Activated CD8-positive, alpha-beta memory T cell treated with anti-CD3 and anti-CD28 coated beads, Interleukin-2, amount 50 U/mL, for 1 hour (primary cell): ENCODE measurements around the gene RAB18.
"Not testable (repeated sequence)": the region's sequence is repeated elsewhere in the genome, so short reads cannot be mapped to it uniquely, and the experiment has no call there.

Experiments
- DNase-seq: peaks from one replicate; pipeline ENCODE4 v3.0.0-alpha.2; 2020; ENCODE audit errors: extremely low read depth

RAB18 gene

DNA sequence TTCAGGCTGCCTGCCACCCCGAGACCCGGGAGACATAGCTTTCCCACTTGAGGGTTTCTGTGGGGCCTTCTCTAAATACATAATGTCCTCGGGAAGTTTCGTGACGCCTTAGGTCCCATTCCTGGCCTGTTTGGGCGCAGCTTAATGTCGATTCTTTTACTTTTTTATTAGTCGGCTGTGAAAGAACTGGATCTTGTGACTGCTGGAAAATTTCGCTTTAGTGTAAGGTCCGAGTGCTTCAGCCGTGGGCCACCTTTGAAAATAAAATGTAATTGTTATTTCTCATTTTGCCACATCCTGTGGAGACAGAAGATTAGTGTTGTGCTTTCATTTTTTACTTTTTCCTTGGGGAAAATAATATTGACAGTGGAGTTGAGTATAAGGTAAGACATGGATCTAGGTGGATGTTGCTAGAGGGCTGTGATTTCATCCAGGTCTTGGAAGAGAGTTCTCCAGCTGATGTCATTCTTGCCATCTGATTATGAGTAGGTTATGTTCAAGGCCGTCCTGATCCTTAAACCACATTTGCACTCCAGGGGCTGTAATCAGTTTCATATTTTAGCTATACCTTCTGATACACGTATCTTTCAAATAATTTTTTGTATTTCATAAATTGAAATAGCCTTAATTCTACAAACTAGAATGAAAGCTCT, 830 bp downstream of the RAB18 start:
- DNase-seq: no peak

DNA sequence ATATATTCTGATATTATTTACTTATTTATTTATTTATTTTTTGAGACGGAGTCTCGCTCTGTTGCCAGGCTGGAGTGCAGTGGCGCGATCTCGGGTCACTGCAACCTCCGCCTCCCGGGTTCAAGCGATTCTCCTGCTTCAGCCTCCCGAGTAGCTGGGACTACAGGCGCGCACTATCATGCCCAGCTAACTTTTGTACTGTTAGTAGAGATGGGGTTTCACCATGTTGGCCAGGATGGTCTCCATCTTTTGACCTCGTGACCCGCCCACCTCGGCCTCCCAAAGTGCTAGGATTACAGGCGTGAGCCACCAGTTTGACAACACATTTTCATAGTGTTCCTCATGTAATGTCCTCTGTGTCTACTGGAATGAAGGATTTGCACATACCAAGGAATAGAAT, 1.4 kb downstream of the RAB18 start:
- not testable (repeated sequence) for DNase-seq

DNA sequence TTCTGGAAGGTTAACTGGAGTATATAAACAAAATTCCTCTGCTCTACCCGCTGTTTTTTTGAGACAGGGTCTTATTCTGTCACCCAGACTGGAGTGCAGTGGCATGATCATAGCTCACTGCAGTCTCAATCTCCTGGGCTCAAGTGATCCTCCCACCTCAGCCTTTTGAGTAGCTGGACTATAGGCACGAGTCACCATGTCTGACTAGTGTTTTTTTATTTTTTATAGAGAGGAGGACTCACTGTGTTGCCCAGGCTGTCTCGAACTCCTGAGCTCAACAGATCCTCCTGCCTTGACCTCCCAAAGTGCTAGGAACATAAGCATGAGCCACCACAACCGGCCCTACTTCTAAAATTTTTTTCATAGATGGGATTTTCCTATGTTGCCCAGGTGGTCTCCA, 2.2 kb downstream of the RAB18 start:
- DNase-seq: no peak

DNA sequence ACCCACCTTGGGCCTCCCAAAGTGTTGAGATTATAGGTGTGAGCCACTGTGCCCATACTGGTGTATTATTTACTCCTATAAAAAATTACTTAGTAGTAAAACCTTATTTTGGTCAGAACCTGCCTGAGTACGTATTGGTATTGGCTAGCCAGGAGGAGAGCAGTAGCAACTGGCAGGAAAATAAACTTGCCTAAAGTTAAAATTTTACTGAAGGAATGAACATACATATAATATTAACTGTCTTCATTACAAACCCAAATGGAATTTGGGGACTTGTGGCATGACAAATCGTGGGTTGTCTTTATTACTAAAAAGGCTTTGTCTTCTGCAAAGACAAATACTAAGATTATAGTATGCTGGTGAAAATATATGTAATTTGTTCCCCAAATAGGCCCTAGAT, 8.4 kb downstream of the RAB18 start:
- DNase-seq: no peak

DNA sequence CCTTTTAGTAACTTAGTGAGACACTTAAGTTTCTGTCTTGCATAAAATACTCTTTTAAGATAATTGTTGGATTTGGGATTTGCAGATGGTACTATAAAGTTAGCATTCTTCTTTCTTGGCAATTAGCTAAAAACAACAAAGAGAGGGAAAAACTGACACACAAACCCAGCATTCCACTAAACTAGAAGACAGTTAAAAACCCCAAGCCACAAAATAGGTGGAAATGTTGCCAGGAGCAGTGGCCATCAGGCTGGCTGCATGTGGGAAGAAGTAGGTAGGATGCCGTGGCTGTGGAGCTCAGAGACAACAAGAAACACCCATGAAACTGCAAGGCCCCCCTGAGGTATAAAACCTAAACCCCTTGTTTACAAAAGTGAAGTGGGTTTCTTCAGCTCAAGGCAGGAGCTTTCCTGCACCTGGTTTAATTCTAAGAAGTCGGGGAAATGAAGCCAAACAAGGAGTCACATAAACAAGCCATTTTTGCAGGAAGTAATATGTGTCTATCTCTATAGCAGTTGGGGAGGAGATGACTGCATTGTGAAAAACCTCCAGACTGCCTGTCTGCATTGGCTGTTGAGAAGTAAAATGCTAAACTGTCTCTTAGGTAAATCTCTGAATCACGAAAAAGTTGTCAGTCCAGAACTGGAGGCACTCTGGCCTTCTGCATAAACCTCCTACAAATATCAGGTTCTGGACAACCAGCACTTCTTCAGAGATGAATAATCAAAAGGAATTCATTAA, 9.5 kb downstream of the RAB18 start:
- no peak for DNase-seq

DNA sequence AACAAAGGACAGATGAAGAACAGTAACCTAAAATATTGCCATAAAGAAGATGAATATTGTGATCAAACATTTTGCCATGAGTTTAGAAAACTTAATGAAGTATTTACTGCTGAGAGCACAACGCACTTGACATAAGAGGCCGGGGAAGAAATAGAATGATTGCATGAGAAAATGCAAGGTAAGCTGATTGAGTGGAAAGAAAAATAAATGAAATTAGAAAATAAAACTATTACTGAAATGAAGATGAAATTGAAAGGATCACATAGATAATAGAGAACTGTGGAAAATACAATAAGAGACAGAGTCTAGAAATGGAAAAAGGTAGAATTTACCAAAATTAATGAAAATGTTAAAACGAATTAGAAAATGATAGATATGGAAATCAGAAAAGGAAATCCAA, 10.1 kb downstream of the RAB18 start:
- DNase-seq: no peak

DNA sequence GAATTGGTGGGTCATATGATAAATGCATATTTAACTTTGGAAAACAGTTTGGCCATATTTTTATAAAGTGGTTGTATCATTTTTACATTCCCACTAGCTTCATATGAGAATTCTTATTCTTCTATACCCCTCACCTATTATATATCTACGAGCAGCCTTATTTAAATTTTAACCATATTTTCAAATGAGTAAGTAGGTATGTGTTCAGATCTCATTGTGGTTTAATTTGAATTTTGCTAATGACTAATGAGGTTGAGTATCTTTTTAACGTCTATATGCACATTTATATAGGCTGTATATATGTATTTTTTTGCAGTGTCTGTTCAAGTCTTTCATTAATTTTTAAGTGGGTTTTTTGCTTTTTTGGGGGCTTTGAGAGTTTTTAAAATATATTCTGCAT, 14.2 kb downstream of the RAB18 start:
- no peak for DNase-seq

DNA sequence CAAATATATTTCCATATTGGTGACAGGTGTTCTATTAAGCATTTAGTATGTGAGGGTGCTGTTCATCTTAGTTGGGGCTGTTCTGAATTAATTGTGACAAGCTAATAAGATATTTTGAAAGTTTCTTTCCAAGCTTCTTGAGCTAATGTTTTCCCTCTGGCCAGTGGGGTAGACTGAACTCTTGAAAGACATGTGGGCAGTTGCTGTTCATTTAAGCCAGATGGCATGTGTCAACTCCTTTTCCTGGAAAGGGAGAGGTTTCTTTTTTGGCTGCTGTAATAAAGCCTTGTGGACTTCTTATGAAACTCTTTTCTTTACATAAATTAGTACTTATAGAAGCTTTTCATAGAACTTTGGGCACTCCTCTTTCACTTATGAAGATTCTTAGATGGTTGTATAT, 21.7 kb downstream of the RAB18 start:
- no peak for DNase-seq

DNA sequence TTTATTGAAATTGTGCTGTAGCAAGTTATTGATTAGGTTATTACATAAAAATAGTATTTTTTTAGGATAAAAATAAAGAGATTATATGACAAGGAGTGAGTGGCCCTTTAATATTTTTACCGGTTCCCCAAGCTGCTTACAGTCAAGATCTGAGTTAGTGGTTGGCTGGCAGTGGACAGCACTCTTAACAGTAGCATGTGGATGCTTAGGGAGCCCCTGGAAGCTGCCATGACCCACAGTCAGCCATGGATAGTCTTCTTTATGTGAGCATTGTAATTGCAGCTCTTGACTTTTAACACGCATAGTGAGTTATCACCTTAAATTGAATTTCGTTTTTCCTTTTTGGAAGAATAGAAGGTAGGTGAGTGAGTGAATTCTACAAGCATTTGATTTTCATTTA, 22.1 kb downstream of the RAB18 start:
- no peak for DNase-seq

DNA sequence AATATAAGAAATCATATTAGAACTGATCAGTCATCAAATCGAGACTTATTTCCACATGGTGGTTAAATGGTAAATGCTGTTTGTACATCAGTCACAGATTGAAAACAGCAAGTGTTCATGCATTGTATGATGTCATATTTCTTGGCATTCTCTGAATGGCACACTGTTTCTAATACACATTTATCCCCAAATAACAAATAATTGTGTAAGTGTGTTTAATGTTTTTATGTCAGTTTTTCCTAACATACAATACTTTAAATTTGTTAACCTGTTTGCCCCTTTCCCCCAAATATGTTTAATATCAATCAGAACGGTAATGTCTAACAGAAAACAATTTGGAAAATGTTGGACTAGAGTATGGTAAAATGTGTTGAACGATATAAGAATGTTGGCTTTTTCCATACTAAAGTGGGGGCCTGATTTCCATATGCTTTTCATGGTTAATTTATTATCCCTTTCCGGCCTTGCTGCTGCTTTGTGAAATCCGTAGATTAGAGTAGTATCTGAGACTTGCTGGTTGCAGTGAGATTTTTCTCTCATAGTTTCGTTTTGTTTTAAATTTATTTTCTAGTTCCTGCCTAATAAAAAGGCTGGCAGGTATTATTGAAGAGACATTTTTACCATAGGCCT, 23.7 kb downstream of the RAB18 start:
- DNase-seq: no peak

DNA sequence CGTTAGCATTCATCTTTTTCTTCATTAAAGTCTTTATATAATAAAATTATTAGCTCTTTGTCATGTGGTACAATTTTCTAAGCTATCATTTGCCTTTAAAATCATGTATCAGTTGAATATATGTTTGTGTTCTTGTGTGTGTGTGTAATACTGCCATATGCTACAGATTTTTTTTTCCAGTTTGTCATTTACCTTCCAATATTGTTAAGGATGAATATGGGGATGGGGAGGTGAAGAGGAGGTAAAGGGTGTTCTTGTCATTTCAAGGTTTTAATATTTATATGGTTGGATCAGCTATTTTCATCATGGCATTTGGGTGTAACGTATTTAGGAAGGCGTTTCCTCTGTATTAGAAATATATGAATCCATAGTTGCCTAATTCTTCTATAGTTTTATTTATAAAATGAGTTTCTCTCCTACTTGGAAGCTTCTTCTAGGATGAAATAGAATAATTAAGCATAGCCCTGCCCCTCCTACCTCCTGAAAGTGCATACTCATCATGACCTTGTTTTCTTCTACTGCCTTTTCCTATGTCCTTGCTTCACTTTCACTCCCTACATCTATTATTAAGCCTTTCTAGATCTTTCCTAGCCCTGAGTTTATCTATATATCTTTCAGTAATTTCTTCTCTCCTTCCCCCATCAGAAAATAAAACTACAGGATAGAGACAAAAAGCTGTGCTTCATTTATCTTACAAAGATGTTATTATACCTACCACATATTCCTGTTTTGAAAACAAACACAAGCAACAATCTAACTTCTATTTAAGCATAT, 25.1 kb downstream of the RAB18 start:
- DNase-seq: no peak

DNA sequence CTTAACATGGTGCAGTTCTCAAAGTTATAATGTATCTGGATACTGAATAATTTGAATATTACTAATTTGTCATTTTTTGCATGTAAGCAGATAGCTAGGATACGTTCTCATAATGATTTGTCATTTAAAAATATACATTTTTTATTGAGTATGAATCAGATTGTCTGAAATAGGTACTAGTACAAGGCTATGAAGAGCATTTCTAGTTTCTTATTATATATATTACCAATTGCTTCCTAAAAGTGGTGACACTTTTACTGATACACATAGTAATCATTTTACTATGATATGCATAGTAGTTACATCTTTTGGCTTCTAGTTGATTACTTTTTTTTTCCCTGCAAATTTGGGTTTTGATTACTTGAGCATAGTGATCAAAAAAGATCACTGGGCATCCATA, 26.4 kb downstream of the RAB18 start:
- DNase-seq: no peak

DNA sequence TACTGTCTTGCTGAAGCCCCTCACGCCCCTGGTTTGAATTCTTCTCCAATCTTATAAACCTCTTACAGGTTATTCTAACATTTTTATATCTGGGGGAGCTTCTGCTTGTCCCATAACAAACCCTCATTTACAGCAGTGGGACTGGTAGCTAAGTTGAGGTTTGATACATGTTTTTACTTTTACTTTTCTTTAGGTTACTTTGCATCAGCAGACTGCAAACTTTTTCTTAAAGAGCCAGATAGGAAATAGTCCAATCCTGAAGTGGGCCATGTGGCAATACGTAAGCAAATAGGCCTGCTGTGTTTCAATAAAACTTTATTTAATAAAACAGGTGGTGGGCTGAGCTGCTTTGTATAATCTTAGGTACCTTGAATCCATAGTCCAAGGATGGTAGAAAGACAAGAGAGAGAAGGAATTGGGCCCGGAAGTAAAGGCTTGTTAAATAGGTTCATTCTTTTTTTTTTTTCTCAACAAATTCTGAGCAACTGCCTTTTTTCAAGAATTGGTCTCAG, 27.3 kb downstream of the RAB18 start:
- no peak for DNase-seq

DNA sequence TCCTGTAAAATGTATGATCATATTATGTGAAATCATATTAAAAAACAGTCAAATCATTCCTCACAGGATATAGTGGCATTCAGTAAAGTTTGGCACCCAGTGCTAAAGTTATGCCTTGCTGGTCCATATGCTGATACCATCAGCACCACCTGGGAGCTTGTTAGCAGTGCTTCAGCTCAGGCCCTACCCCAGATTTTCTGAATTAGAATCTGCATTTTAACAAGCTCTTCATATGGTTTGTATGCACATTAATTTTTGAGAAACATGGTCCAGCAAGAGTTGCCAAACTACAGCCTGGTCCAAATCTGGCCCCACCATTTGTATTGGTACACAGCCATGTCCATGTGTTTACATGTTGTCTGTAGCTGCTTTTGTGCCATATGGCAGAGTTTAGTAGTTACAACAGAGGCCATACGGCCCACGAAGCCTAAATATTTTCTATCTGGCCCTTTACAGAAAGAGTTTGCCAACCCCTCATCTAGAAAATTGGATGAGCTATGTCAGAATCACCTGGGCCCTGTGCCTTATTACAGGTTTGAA, 30.1 kb downstream of the RAB18 start:
- no peak for DNase-seq

DNA sequence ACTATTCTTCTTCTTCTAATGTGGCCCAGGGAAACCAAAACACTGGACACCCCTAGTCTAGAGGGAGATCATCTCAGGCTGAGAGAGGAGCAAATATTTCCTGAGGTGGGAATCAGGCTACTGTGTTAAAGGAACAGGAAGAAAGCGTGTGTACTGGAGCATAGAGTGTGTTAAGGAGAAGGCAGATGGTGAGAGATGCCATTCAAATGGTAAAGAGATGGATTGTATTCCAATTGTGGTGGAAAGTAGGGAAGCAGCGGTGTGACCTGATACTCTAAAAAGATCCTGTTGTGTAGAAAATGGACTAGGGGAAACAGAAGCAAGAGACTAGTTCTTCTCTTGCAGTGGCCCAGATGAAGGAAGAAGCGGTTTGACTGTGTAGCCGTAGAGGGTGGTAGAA, 31.2 kb downstream of the RAB18 start:
- no peak for DNase-seq

DNA sequence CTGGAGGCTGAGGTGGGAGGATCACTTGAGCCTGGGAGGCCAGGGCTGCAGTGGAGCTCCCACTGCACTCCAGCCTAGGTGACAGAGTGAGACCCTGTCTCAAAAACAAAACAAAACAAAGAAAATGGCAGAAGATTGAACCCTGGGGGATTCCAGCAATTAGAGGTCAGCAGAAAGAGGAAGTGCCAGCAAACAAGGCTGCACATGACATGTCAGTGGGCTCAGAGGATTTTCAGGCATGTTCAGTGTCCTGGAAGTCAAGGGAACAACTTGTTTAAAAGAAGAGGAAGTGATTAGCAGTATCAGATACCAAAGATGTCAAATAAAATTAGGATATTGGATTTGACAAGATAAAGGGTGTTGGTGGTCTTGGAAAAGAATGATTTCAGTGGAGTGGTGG, 32.3 kb downstream of the RAB18 start:
- no peak for DNase-seq

DNA sequence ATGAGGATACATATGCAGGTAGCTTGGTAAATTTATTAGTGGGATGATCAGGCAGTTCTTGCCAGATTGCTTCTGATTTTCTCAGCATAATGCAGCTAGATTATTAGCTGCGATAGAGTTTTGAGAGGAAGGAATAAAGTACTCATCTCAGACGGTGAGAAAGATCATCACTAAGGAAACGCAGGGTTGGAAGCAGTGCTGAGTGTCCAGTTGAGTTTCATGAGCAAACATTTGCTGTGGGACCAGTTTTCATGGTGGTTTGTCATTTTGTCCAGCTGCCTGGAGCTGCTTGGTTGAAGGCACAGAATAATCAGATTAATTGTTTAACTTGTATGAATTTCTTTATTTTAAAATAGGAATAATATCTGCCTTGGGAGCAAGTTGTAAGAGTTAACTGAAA, 33.1 kb downstream of the RAB18 start:
- no peak for DNase-seq

DNA sequence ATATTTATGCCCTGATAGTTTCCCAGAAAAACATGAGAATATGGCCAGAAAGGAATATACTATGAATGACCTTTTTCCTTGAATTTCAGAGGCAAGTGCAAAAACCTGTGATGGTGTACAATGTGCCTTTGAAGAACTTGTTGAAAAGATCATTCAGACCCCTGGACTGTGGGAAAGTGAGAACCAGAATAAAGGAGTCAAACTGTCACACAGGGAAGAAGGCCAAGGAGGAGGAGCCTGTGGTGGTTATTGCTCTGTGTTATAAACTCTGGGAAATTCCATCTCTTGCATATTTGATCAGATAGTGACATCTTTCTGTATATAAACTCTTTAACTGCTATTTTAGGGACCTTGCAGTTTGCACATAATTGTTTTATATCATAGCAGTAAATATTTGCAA, 33.7 kb downstream of the RAB18 start:
- no peak for DNase-seq

DNA sequence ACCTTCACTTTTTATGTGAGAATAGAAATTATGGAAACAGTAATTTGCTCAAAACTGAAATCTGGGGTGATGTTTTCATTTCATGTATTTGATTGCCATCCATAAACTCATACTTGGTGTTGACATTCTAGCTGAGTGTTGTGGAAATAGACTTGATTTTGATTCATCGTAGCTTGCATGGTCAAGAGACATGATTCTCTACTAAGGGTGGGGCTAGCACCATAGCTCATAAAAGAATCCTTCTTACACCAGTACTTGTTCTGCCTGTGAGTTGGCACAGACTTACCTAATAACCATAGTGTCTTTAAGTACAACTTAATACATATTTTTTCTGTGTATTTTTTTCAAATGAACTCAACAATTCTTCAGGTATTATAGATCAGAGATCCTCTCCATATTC, 36.6 kb downstream of the RAB18 start:
- no peak for DNase-seq

DNA sequence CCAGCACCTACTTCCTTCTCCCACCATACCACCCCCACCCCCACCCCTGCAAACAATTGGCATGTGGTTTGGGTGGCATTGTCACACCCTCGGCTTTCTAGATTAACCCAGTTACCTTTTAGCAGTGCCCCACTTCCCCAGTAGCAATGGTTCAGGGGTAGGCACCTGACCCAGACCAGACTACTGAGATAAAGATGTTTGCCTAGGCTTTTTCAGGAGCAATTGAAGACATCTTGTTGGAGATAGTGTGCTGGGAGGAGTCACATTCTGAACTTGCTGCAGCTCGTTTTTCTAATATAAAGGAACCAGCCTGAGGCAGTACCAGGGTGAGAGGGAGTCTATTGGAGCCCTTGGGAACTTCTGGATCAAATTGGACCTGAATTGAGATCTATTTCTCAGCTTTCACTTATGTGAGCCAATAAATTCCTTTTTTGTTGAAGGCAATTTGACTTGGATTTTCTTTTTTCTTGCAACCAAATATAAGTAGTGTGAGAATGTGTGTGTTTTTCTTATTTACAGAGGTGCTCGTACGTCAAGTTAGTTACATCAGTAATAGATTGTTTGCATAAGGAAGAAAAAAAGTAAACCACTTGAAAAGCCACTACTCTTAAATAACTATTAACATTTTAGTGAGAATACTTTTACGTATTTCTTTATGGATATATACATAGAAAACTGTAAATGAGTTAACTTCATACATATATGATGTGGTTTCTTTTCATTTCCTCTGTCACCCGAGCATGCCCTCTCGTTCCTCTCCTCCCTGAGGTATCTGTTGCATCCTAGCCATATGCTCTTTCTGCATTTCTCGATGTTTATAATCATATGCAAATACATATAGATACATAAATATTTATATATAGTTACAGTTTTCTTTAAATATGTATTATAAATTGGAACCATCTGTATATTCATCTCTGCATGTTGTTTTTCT, 38.0 kb downstream of the RAB18 start:
- DNase-seq: no peak

DNA sequence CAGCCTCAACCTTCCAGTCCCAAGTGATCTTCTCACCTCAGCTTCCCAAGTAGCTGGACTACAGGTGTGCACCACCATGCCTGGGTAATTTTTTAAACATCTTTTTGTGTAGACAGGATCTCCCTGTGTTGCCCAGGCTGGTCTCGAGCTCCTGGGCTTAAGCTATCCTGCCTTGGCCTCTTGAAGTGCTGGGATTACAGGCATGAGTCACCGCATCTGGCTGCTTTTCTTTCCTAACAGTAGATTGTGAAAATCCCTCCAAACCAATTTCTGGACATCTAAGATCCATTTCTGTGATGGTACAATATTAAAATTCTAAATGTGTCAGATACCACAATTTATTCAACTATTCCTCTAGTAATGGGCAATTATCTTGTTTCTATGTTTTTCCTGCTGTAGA, 38.7 kb downstream of the RAB18 start:
- DNase-seq: no peak
